ENCODE data around the gene LNP1. TPM values are rescaled to one million over a fixed set of nuclear protein-coding genes. Genes with fewer than 3 reads are reported as not detected.

LNP1 gene
- total and polyA plus RNA-seq, 9 of the 15 experiments (the other 6 are each of a cell fraction or from before 2014, with no cell fraction given), result 1.9 to 5.2 (median 4.5) TPM

GRCh38 chr3:100499651-100500050 is 98.3 kb downstream of the LNP1 start:
- Histone ChIP-seq H3K4me3 (no peak overlapping the region), H3K79me2 (ENCODE audit: control insufficient read depth, insufficient read depth, low read length) (no peaks in the 10 kb centered on the region), H3K9me3 (replicated peaks; ENCODE audit: control insufficient read depth, insufficient read depth, low read depth, low read length) (no peaks in the 10 kb centered on the region), H3K9me1 (ENCODE audit: control insufficient read depth, insufficient read depth, low read length) (no peaks in the 10 kb centered on the region), H3K4me1 (replicated peaks in 1 of 2; ENCODE audit: control insufficient read depth in 2 of 2, insufficient read depth in 2 of 2, low read length in 2 of 2) (no peaks in the 10 kb centered on the region), H3K36me3 (ENCODE audit: control insufficient read depth, insufficient read depth, low read length) (no peaks in the 10 kb centered on the region), H2AFZ (ENCODE audit: low read depth, low read length) (no peak overlapping the region), H3K4me2 (ENCODE audit: insufficient read depth, low read length) (no peak overlapping the region), H3K27me3 (ENCODE audit: control insufficient read depth in 2 of 2, insufficient read depth in 2 of 2, low read length in 2 of 2) (no peaks in the 10 kb centered on the region), H4K20me1 (replicated peaks; ENCODE audit: control insufficient read depth, insufficient read depth, low read length) (no peaks in the 10 kb centered on the region), H3K9ac (ENCODE audit: insufficient read depth in 1 of 2, low read depth in 2 of 2, low read length in 2 of 2) (no peak overlapping the region), H3K27ac (ENCODE audit: extremely low read depth, low read depth, low read length) (no peak overlapping the region)
- in situ Hi-C loops (cut with MboI) (no loop called here), intact Hi-C loops (cut with micrococcal nuclease) (no loop called here)
- FAIRE-seq, result no peak
- no peak for ATAC-seq
- no peak for TF ChIP-seq ZNF354B (CRISPR knock-in tag; IDR thresholded peaks at IDR 0.05)
- TF ChIP-seq SAFB (IDR thresholded peaks at IDR 0.05; ENCODE audit: borderline replicate concordance, low read depth, low read length), result no peak
- TF ChIP-seq XRCC5 (IDR thresholded peaks at IDR 0.05; ENCODE audit: low read depth, low read length), result no peak
- TF ChIP-seq MEF2D (tag; conservative IDR thresholded peaks at IDR 0.05; ENCODE audit: low read depth), result no peak
- TF ChIP-seq ZFP1 (CRISPR knock-in tag; IDR thresholded peaks at IDR 0.05), result no peak
- no peak for TF ChIP-seq MTA2 (IDR thresholded peaks at IDR 0.05; ENCODE audit: low read depth)
- TF ChIP-seq ZNF740 (CRISPR knock-in tag; IDR thresholded peaks at IDR 0.05), result no peak
- no peak for TF ChIP-seq ZNF740 (tag; IDR thresholded peaks at IDR 0.05)
- TF ChIP-seq RBM34 (IDR thresholded peaks at IDR 0.05; ENCODE audit: borderline replicate concordance, insufficient read depth, low read length), result no peak
- no peak for TF ChIP-seq FOXJ3 (CRISPR knock-in tag; IDR thresholded peaks at IDR 0.05)
- TF ChIP-seq TCF7 (IDR thresholded peaks at IDR 0.05; ENCODE audit: borderline replicate concordance), result no peak
- no peak for TF ChIP-seq VEZF1 (CRISPR knock-in tag; IDR thresholded peaks at IDR 0.05)
- TF ChIP-seq ZNF57 (CRISPR knock-in tag; IDR thresholded peaks at IDR 0.05), result no peak
- TF ChIP-seq NFATC3 (IDR thresholded peaks at IDR 0.05), result no peak
- TF ChIP-seq TCF15 (CRISPR knock-in tag; IDR thresholded peaks at IDR 0.05), result no peak
- no peak for TF ChIP-seq HDAC8 (tag; IDR thresholded peaks at IDR 0.05)
- TF ChIP-seq TFE3 (CRISPR knock-in tag; IDR thresholded peaks at IDR 0.05), result no peak
- TF ChIP-seq SUPT5H (IDR thresholded peaks at IDR 0.05), result no peak
- TF ChIP-seq SIRT6 (IDR thresholded peaks at IDR 0.05; ENCODE audit: low read depth, low read length), result no peak
- TF ChIP-seq TCF7L2 (IDR thresholded peaks at IDR 0.05; ENCODE audit: low read depth, low read length), result no peak
- no peak for TF ChIP-seq ZNF41 (CRISPR knock-in tag; conservative IDR thresholded peaks at IDR 0.05)
- BruUV-seq (replicated peaks), result no TSS peak
- ChIA-PET POLR2A (interaction anchor here (0.8 kb wide), 1 partner anchor 14 kb away, joined by 4 read pairs; no protein-coding TSS in a partner anchor), CTCF (ENCODE audit: low intra/inter-chr PET ratio) (no interaction called here)
- no peak for DNase-seq (ENCODE audit: extremely low read depth in 1 of 4, low spot score in 3 of 4)
- 41% methylated on average over 4 of the region's 4 CpGs for WGBS (ENCODE audit: insufficient coverage, low coverage, missing lambda C conversion rate)

Measured in K562 (cell line).